ENCODE measurements around the gene GFPT1.

GFPT1 gene

GRCh38 chr2:69280796-69281412 lies 106.1 kb downstream of the GFPT1 start:
- no peak for TF ChIP-seq CTCF (IDR thresholded peaks at IDR 0.05; ENCODE audit: borderline replicate concordance, insufficient read depth, low read depth, low read length)
- no peak overlapping the region for H3K4me3 ChIP-seq (ENCODE audit: low read depth, low read length)

DNA sequence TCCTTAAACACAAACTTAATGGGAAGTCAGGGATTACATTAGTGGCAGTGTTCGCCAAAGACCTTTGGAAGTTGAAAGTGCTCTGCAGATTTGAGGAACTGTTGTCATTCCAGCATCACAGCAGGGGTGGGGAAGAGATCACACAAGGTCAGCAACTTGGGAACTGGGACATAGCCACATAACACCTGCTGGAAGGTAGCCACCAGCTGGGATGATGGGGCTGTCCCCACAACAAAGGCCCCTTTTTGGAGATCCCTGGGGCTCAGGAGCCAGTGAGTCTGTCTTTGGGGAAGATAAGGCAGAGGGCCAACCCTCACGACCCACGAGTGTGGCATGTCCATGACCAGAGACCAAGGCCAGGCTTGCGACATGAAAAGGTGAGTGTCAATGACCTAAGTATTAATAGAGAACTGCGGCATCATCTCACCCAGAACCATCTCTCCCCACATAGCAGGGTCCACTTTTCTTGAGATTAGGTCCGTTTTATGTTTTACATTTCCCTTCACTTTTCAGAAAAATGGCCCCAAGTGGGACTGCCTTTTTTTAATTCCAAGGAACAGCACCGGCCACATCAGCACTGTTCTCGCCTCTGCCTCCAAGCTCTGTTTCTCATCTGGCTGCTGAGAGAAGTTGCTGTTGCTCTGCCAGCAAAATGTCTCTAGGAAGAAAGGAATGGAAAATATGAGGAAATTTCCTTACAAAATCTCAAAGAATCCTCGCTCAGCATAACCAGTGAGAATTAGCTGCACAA lies 106.9 kb downstream of the GFPT1 start:
- TF ChIP-seq CTCF (IDR thresholded peaks at IDR 0.05; ENCODE audit: borderline replicate concordance, insufficient read depth, low read depth, low read length): no peak
- no peak overlapping the region for H3K4me3 ChIP-seq (ENCODE audit: low read depth, low read length)

GRCh38 chr2:69279211-69279610 lies 107.8 kb downstream of the GFPT1 start:
- no peak overlapping the region for H3K4me3 ChIP-seq (ENCODE audit: low read depth, low read length)
- TF ChIP-seq CTCF (IDR thresholded peaks at IDR 0.05; ENCODE audit: borderline replicate concordance, insufficient read depth, low read depth, low read length): no peak

DNA sequence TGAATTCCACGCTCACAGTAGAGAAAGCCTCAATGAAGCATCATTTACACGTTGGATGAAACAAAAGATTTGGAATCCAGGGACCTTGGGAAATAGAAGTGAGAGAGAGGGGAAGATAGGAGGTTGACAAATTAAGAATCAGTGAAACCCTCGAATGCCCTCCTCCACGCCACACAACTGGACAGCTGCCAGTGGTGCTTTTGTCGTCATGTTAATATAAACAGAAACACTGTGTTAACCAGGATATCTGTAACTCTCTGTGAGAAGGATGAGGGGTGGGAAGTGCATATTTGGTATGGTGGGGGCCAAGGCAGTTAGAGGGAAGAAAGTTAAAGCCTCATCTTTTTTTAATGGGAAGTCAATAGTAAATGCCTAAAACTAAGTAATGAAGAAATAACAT lies 108.7 kb downstream of the GFPT1 start:
- TF ChIP-seq CTCF (IDR thresholded peaks at IDR 0.05; ENCODE audit: borderline replicate concordance, insufficient read depth, low read depth, low read length): no peak
- H3K4me3 ChIP-seq (ENCODE audit: low read depth, low read length): no peak overlapping the region

DNA sequence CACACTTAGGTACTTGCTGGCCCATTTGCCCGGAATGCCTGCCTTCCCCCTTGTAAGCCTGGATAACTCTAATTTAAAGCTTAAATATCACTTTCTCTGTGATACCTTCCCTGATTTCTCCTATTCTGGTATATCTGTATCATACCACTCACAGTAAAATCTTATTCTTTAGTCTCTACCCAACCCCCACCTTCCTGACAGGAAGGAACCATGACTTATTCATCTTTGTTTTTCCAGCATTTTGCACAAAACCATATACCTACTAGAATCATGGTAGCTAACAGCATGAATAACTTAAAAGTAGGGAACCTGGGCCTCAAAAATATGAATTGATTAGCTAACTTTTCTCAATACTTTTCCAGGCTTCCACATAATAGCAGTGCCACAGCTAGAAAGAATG lies 111.5 kb downstream of the GFPT1 start:
- no peak overlapping the region for H3K4me3 ChIP-seq (ENCODE audit: low read depth, low read length)
- TF ChIP-seq CTCF (IDR thresholded peaks at IDR 0.05; ENCODE audit: borderline replicate concordance, insufficient read depth, low read depth, low read length): no peak

- no peak overlapping the region for H3K4me3 ChIP-seq (ENCODE audit: low read depth, low read length)
- no peak for TF ChIP-seq CTCF (IDR thresholded peaks at IDR 0.05; ENCODE audit: borderline replicate concordance, insufficient read depth, low read depth, low read length)
These were observed 114.1 kb downstream of the GFPT1 start for GRCh38 chr2:69272803-69273471.

Measured in GM12875 (cell line).